Measurements from ENCODE around the gene BOK. TPM values are rescaled to one million over a fixed set of nuclear protein-coding genes. Genes with fewer than 3 reads are reported as not detected.

BOK gene
- total RNA-seq, 2 donors from 2014 or later: 33.2 to 62.3 TPM

GRCh38 chr2:241539616-241540374 is 18.8 kb upstream of the BOK start:
- H3K27ac ChIP-seq: peak overlapping the region in 3 of 4 donors; percentile 21 to 81 (median 63)
- intact Hi-C loops (cut with DNase I): no loop called here
- TF ChIP-seq CTCF (IDR thresholded peaks at IDR 0.05) (no peak), POLR2A (IDR thresholded peaks at IDR 0.05) (no peak)
- ATAC-seq: no peak
- no peaks in the 10 kb centered on the region for H3K36me3 ChIP-seq (replicated peaks in 1 of 2; ENCODE audit: insufficient read depth in 1 of 2, low read depth in 2 of 2)
- no peaks in the 10 kb centered on the region for H3K27me3 ChIP-seq
- 94% methylated on average over 2 to 10 of the region's 11 CpGs for WGBS, 2 donors
- no peak overlapping the region for H3K4me3 ChIP-seq
- H3K9me3 ChIP-seq: no peaks in the 10 kb centered on the region
- H3K4me1 ChIP-seq: peaks cover 17% of the 10 kb centered on the region
- no peak for DNase-seq

- Histone ChIP-seq H3K27ac (peak overlapping the region in 3 of 4 donors; percentile 63 to 81 (median 72)), H3K4me3 (no peak overlapping the region), H3K27me3 (no peaks in the 10 kb centered on the region), H3K36me3 (replicated peaks in 1 of 2; ENCODE audit: insufficient read depth in 1 of 2, low read depth in 2 of 2) (no peaks in the 10 kb centered on the region), H3K9me3 (no peaks in the 10 kb centered on the region), H3K4me1 (peaks cover 17% of the 10 kb centered on the region)
- 18 to 45% methylated on average over 6 to 9 of the region's 10 CpGs for WGBS, 2 donors
- DNase-seq: peak; percentile 50 to 74 (median 72)
- intact Hi-C loops (cut with DNase I): no loop called here
- peak; percentile 74 for ATAC-seq
- TF ChIP-seq POLR2A (IDR thresholded peaks at IDR 0.05) (no peak), CTCF (IDR thresholded peaks at IDR 0.05) (no peak)
These were observed 18.2 kb upstream of the BOK start for GRCh38 chr2:241540401-241540770.

- Histone ChIP-seq H3K9me3 (no peaks in the 10 kb centered on the region), H3K4me1 (peaks cover 17% of the 10 kb centered on the region), H3K36me3 (replicated peaks in 1 of 2; ENCODE audit: insufficient read depth in 1 of 2, low read depth in 2 of 2) (no peaks in the 10 kb centered on the region), H3K27ac (peak overlapping the region in 3 of 4 donors; percentile 63 to 81 (median 72)), H3K4me3 (peak overlapping the region; percentile 14 to 19), H3K27me3 (no peaks in the 10 kb centered on the region)
- ATAC-seq (peak; percentile 82), DNase-seq (peak; percentile 67 to 88 (median 82))
- TF ChIP-seq POLR2A (IDR thresholded peaks at IDR 0.05) (peak in 2 of 3 donors; percentile 31 to 40), CTCF (IDR thresholded peaks at IDR 0.05) (no peak)
- WGBS, 2 donors: 3 to 24% methylated on average over 10 to 61 of the region's 68 CpGs
- intact Hi-C loops (cut with DNase I): no loop called here
These were observed 17.6 kb upstream of the BOK start for GRCh38 chr2:241540771-241541561.

GRCh38 chr2:241541564-241542277 is 16.8 kb upstream of the BOK start:
- no peaks in the 10 kb centered on the region for H3K9me3 ChIP-seq
- no peak overlapping the region for H3K4me3 ChIP-seq
- WGBS, 2 donors: 18 to 33% methylated on average over 12 to 62 of the region's 62 CpGs
- peaks cover 17% of the 10 kb centered on the region for H3K4me1 ChIP-seq
- H3K27me3 ChIP-seq: no peaks in the 10 kb centered on the region
- DNase-seq: no peak
- no peak for ATAC-seq
- no peak for TF ChIP-seq POLR2A (IDR thresholded peaks at IDR 0.05)
- TF ChIP-seq CTCF (IDR thresholded peaks at IDR 0.05): no peak
- intact Hi-C loops (cut with DNase I): no loop called here
- H3K36me3 ChIP-seq (replicated peaks in 1 of 2; ENCODE audit: insufficient read depth in 1 of 2, low read depth in 2 of 2): no peaks in the 10 kb centered on the region
- H3K27ac ChIP-seq: no peak overlapping the region

Measured in body of pancreas (tissue), 4 donors.